ENCODE measurements around the gene RBM33.

Gene RBM33

DNA sequence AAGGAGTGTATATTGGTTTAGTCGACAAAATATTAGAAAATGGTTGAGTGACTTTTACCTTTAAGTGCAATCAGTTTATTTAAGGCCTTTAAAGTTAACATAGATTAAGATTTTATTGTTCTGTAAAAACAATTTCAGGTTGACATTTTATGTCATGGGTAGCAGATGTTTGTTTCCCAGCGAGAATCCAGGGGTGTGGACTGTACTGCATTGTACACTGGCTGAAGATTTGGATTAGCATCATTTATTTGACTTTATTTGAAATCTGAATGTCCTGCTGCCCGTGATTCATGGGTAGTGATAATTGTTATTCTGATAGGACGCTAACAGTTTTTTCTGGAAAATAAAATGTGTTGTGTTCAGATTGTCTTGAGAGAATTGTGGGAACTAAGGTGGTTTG, 39.3 kb downstream of the RBM33 start:
- H4K20me1 ChIP-seq (ENCODE audit: insufficient read depth, low read length) = 0 out of 2 replicates have a peak, but pooled peaks cover 6% of the 10 kb centered on the region
- H3K9me2 ChIP-seq (replicated peaks; ENCODE audit: insufficient read depth, low read length) = no peaks in the 10 kb centered on the region
- H3K79me2 ChIP-seq (ENCODE audit: low read length) = peaks cover 85% of the 10 kb centered on the region
- no peaks in the 10 kb centered on the region for H3K4me1 ChIP-seq (ENCODE audit: low read length)
- H3K9me3 ChIP-seq (replicated peaks; ENCODE audit: insufficient read depth, low read length) = no peaks in the 10 kb centered on the region
- H3K4me2 ChIP-seq (ENCODE audit: low read depth, low read length) = no peak overlapping the region
- H3K27me3 ChIP-seq (replicated peaks; ENCODE audit: insufficient read depth, low read length) = no peaks in the 10 kb centered on the region
- TF ChIP-seq EZH2phosphoT487 (IDR thresholded peaks at IDR 0.05; ENCODE audit: low read length) (no peak), CTCF (IDR thresholded peaks at IDR 0.05; ENCODE audit: low read length) (no peak), EZH2 (optimal IDR thresholded peaks at IDR 0.05; ENCODE audit: low read depth, low read length) (no peak)
- H3K36me3 ChIP-seq (replicated peaks; ENCODE audit: insufficient read depth, low read length) = peaks cover 33% of the 10 kb centered on the region
- H3K9ac ChIP-seq (ENCODE audit: low read length) = no peak overlapping the region
- H3F3A ChIP-seq (ENCODE audit: insufficient read depth, low read length) = no peaks in the 10 kb centered on the region
- H2AFZ ChIP-seq (ENCODE audit: low read length) = no peak overlapping the region
- H3K4me3 ChIP-seq (ENCODE audit: low read length) = no peak overlapping the region
- no peak for DNase-seq
- no peak overlapping the region for H3K27ac ChIP-seq (ENCODE audit: low read length)

DNA sequence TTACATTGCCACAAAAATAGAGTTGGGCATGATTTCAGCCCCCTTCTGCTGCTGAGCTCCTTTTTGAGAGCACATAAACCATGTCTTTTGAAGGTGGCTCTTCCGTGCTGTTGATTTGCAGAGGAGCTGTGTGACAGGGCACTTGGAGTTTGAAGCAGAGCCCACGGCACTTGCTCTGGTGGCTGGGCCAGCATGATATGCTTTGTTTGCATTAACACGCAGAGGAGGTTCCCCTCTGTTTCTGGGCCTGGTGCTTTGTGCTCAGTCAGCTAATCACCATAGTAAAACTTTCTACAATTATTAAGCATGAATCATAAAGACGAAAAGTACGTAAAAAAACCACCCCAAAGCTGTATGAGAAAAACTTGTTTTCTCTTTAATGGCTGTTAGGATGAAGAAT, 40.1 kb downstream of the RBM33 start:
- Histone ChIP-seq H3K36me3 (replicated peaks; ENCODE audit: insufficient read depth, low read length) (peaks cover 33% of the 10 kb centered on the region), H3K27ac (ENCODE audit: low read length) (no peak overlapping the region), H3K9ac (ENCODE audit: low read length) (no peak overlapping the region)

GRCh38 chr7:155685070-155685790, 40.8 kb downstream of the RBM33 start:
- no peaks in the 10 kb centered on the region for H3K27me3 ChIP-seq (replicated peaks; ENCODE audit: insufficient read depth, low read length)
- H3F3A ChIP-seq (ENCODE audit: insufficient read depth, low read length) = no peaks in the 10 kb centered on the region
- 0 out of 2 replicates have a peak, but pooled peaks cover 6% of the 10 kb centered on the region for H4K20me1 ChIP-seq (ENCODE audit: insufficient read depth, low read length)
- no peak overlapping the region for H3K9ac ChIP-seq (ENCODE audit: low read length)
- no peaks in the 10 kb centered on the region for H3K4me1 ChIP-seq (ENCODE audit: low read length)
- no peaks in the 10 kb centered on the region for H3K9me2 ChIP-seq (replicated peaks; ENCODE audit: insufficient read depth, low read length)
- no peak for DNase-seq
- TF ChIP-seq CTCF (IDR thresholded peaks at IDR 0.05; ENCODE audit: low read length) (no peak), EZH2 (optimal IDR thresholded peaks at IDR 0.05; ENCODE audit: low read depth, low read length) (no peak), EZH2phosphoT487 (IDR thresholded peaks at IDR 0.05; ENCODE audit: low read length) (no peak)
- H3K4me2 ChIP-seq (ENCODE audit: low read depth, low read length) = no peak overlapping the region
- H3K36me3 ChIP-seq (replicated peaks; ENCODE audit: insufficient read depth, low read length) = peaks cover 33% of the 10 kb centered on the region
- no peaks in the 10 kb centered on the region for H3K9me3 ChIP-seq (replicated peaks; ENCODE audit: insufficient read depth, low read length)
- no peak overlapping the region for H3K4me3 ChIP-seq (ENCODE audit: low read length)
- H3K27ac ChIP-seq (ENCODE audit: low read length) = no peak overlapping the region
- peaks cover 74% of the 10 kb centered on the region for H3K79me2 ChIP-seq (ENCODE audit: low read length)
- no peak overlapping the region for H2AFZ ChIP-seq (ENCODE audit: low read length)

More for the DNA sequence above, 40.1 kb downstream of the RBM33 start:
- no peaks in the 10 kb centered on the region for H3K9me2 ChIP-seq (replicated peaks; ENCODE audit: insufficient read depth, low read length)
- H3K4me1 ChIP-seq (ENCODE audit: low read length) = no peaks in the 10 kb centered on the region
- no peaks in the 10 kb centered on the region for H3K27me3 ChIP-seq (replicated peaks; ENCODE audit: insufficient read depth, low read length)
- H3K4me2 ChIP-seq (ENCODE audit: low read depth, low read length) = no peak overlapping the region
- H3F3A ChIP-seq (ENCODE audit: insufficient read depth, low read length) = no peaks in the 10 kb centered on the region
- TF ChIP-seq EZH2phosphoT487 (IDR thresholded peaks at IDR 0.05; ENCODE audit: low read length) (no peak), EZH2 (optimal IDR thresholded peaks at IDR 0.05; ENCODE audit: low read depth, low read length) (no peak), CTCF (IDR thresholded peaks at IDR 0.05; ENCODE audit: low read length) (no peak)
- no peak overlapping the region for H2AFZ ChIP-seq (ENCODE audit: low read length)
- DNase-seq = no peak
- no peak overlapping the region for H3K4me3 ChIP-seq (ENCODE audit: low read length)
- H4K20me1 ChIP-seq (ENCODE audit: insufficient read depth, low read length) = 0 out of 2 replicates have a peak, but pooled peaks cover 6% of the 10 kb centered on the region
- H3K9me3 ChIP-seq (replicated peaks; ENCODE audit: insufficient read depth, low read length) = no peaks in the 10 kb centered on the region
- peaks cover 77% of the 10 kb centered on the region for H3K79me2 ChIP-seq (ENCODE audit: low read length)
